Measurements from ENCODE around the gene AKT1. TPM values are rescaled to one million over a fixed set of nuclear protein-coding genes. Genes with fewer than 3 reads are reported as not detected.

AKT1 gene
- total and polyA plus RNA-seq, 2 experiments from 2014 or later, result 19.2 to 78.7 TPM

GRCh38 chr14:104777808-104778249 lies 17.7 kb downstream of the AKT1 start:
- Histone ChIP-seq H3F3A (replicated peaks; ENCODE audit: low read depth) (no peaks in the 10 kb centered on the region), H3K36me3 (ENCODE audit: insufficient read depth) (no peaks in the 10 kb centered on the region), H3K9me2 (ENCODE audit: insufficient read depth) (no peaks in the 10 kb centered on the region), H3K79me2 (replicated peaks; ENCODE audit: insufficient read depth) (no peaks in the 10 kb centered on the region), H3K27me3 (ENCODE audit: insufficient read depth) (no peaks in the 10 kb centered on the region), H2AFZ (no peak overlapping the region), H3K4me3 (no peak overlapping the region), H3K4me1 (ENCODE audit: insufficient read depth) (no peaks in the 10 kb centered on the region), H4K20me1 (replicated peaks; ENCODE audit: insufficient read depth) (no peaks in the 10 kb centered on the region), H3K27ac (ENCODE audit: low read depth) (no peak overlapping the region), H3K4me2 (no peak overlapping the region)
- no peaks in the 10 kb centered on the region for H3K4me1 Mint-ChIP-seq
- DNase-seq (ENCODE audit: low spot score), result no peak
- no peaks in the 10 kb centered on the region for H3K9me3 Mint-ChIP-seq
- TF ChIP-seq EZH2 (IDR thresholded peaks at IDR 0.05; ENCODE audit: low read depth, unreplicated experiment), result no peak
- no peak for TF ChIP-seq ZNF331 (CRISPR knock-in tag; IDR thresholded peaks at IDR 0.05; ENCODE audit: low read depth)
- TF ChIP-seq CTCF (conservative IDR thresholded peaks at IDR 0.05; ENCODE audit: low read depth in 2 of 2), result no peak
- no peak for TF ChIP-seq ETS1 (IDR thresholded peaks at IDR 0.05)
- no peak for TF ChIP-seq REST (IDR thresholded peaks at IDR 0.05; ENCODE audit: unreplicated experiment)
- peaks cover 7% of the 10 kb centered on the region for H3K27me3 Mint-ChIP-seq (ENCODE audit: insufficient read depth, low read depth, poor library complexity)
- H3K4me3 Mint-ChIP-seq, result no peak overlapping the region
- peaks cover 6% of the 10 kb centered on the region; the same call in 1 of the 3 replicates for H3K36me3 Mint-ChIP-seq (ENCODE audit: low read depth)
- no peak for ATAC-seq
- H3K27ac Mint-ChIP-seq, result no peak overlapping the region

GRCh38 chr14:104776961-104777807 lies 18.4 kb downstream of the AKT1 start:
- Histone ChIP-seq H3K9me2 (ENCODE audit: insufficient read depth) (no peaks in the 10 kb centered on the region), H3K79me2 (replicated peaks; ENCODE audit: insufficient read depth) (no peaks in the 10 kb centered on the region), H3K27me3 (ENCODE audit: insufficient read depth) (no peaks in the 10 kb centered on the region), H3K27ac (ENCODE audit: low read depth) (no peak overlapping the region), H3K4me2 (no peak overlapping the region), H3K4me3 (no peak overlapping the region), H4K20me1 (replicated peaks; ENCODE audit: insufficient read depth) (no peaks in the 10 kb centered on the region), H2AFZ (no peak overlapping the region), H3F3A (replicated peaks; ENCODE audit: low read depth) (no peaks in the 10 kb centered on the region), H3K4me1 (ENCODE audit: insufficient read depth) (no peaks in the 10 kb centered on the region), H3K36me3 (ENCODE audit: insufficient read depth) (no peaks in the 10 kb centered on the region)
- ATAC-seq (peak; percentile 44), DNase-seq (ENCODE audit: low spot score) (peak; percentile 41)
- Mint-ChIP-seq H3K4me1 (no peaks in the 10 kb centered on the region), H3K27ac (no peak overlapping the region), H3K36me3 (ENCODE audit: low read depth) (peaks cover 12% of the 10 kb centered on the region), H3K4me3 (no peak overlapping the region), H3K9me3 (no peaks in the 10 kb centered on the region), H3K27me3 (ENCODE audit: insufficient read depth, low read depth, poor library complexity) (peaks cover 4% of the 10 kb centered on the region)
- no peak for TF ChIP-seq EZH2 (IDR thresholded peaks at IDR 0.05; ENCODE audit: low read depth, unreplicated experiment)
- TF ChIP-seq CTCF (conservative IDR thresholded peaks at IDR 0.05; ENCODE audit: low read depth in 2 of 2), result peak in 1 of 2 experiments; percentile 33; a peak in 1 of 4 replicates
- no peak for TF ChIP-seq STAT1 (IDR thresholded peaks at IDR 0.05; ENCODE audit: unreplicated experiment)

Measured in GM23338 (cell line).